GM12891 (cell line): ENCODE measurements around the gene MEIS1.
A peak's percentile ranks its signal among the peaks of the same experiment; 100 is the strongest.

Experiments used
- DNase-seq: peaks from one replicate; pipeline ENCODE4 v3.0.0; 2011; ENCODE audit warnings: low spot score; ENCODE audit not compliant: insufficient read length
- FAIRE-seq: peaks from 2 replicates; lab custom pipeline; 2011; peaks lifted over from hg19 to GRCh38; lab: Jason Lieb, UNC
- PAX5 ChIP-seq: IDR thresholded peaks from 2 replicates; pipeline ENCODE4 v1.6.1; 2011; ENCODE audit warnings: low read length, moderate library complexity, mild to moderate bottlenecking; ENCODE audit not compliant: insufficient read depth, severe bottlenecking
- POLR2A ChIP-seq: IDR thresholded peaks from 2 replicates; pipeline ENCODE4 v1.6.1; 2011; ENCODE audit warnings: low read depth, low read length, control low read depth
- POLR2AphosphoS5 ChIP-seq: IDR thresholded peaks from 2 replicates; pipeline ENCODE4 v1.6.1; 2011; ENCODE audit warnings: low read depth, low read length, control low read depth
- POU2F2 ChIP-seq: IDR thresholded peaks from 2 replicates; pipeline ENCODE4 v1.6.1; 2011; ENCODE audit warnings: low read depth, mild to moderate bottlenecking, control low read depth, low read length, moderate library complexity
- SPI1 ChIP-seq: IDR thresholded peaks from 2 replicates; pipeline ENCODE4 v1.6.1; 2011; ENCODE audit warnings: low read depth, low read length, control low read depth
- TAF1 ChIP-seq: IDR thresholded peaks from 2 replicates; pipeline ENCODE4 v1.6.1; 2011; ENCODE audit warnings: low read depth, low read length, control low read depth

Gene MEIS1

GRCh38 chr2:66418381-66418780 is 16.5 kb upstream of the MEIS1 start:
- no peak for FAIRE-seq
- no peak for DNase-seq
- no peak for TF ChIP-seq POLR2A
- TF ChIP-seq POLR2AphosphoS5: no peak
- no peak for TF ChIP-seq SPI1
- TF ChIP-seq POU2F2: no peak
- TF ChIP-seq TAF1: no peak
- no peak for TF ChIP-seq PAX5

GRCh38 chr2:66421612-66422011 is 13.3 kb upstream of the MEIS1 start:
- FAIRE-seq: no peak
- DNase-seq: no peak
- no peak for TF ChIP-seq POU2F2
- no peak for TF ChIP-seq POLR2AphosphoS5
- TF ChIP-seq SPI1: no peak
- no peak for TF ChIP-seq TAF1
- TF ChIP-seq PAX5: no peak
- TF ChIP-seq POLR2A: no peak

- FAIRE-seq (no peak), DNase-seq (no peak)
- TF ChIP-seq TAF1 (no peak), POU2F2 (no peak), PAX5 (no peak)
Observed at GRCh38 chr2:66423391-66424124, 11.4 kb upstream of the MEIS1 start.

GRCh38 chr2:66426244-66427111 is 8.4 kb upstream of the MEIS1 start:
- no peak for TF ChIP-seq POLR2AphosphoS5
- no peak for TF ChIP-seq POLR2A
- no peak for TF ChIP-seq TAF1
- TF ChIP-seq POU2F2: no peak
- TF ChIP-seq PAX5: no peak
- TF ChIP-seq SPI1: no peak
- FAIRE-seq (no peak), DNase-seq (no peak)

GRCh38 chr2:66427300-66427699 is 7.6 kb upstream of the MEIS1 start:
- TF ChIP-seq POLR2A (no peak), SPI1 (no peak), POU2F2 (no peak), PAX5 (no peak), TAF1 (no peak), POLR2AphosphoS5 (no peak)
- FAIRE-seq (no peak), DNase-seq (no peak)

GRCh38 chr2:66428986-66429612 is 5.8 kb upstream of the MEIS1 start:
- DNase-seq (no peak), FAIRE-seq (peak; percentile 40)
- TF ChIP-seq SPI1 (no peak), POLR2AphosphoS5 (no peak), PAX5 (no peak), POU2F2 (no peak), TAF1 (no peak), POLR2A (no peak)

GRCh38 chr2:66429693-66430504 is 5.0 kb upstream of the MEIS1 start:
- no peak for FAIRE-seq
- TF ChIP-seq PAX5 (no peak), POLR2A (no peak), POU2F2 (no peak), POLR2AphosphoS5 (no peak), SPI1 (no peak), TAF1 (no peak)

GRCh38 chr2:66430505-66431273 is 4.2 kb upstream of the MEIS1 start:
- no peak for FAIRE-seq
- no peak for TF ChIP-seq TAF1
- no peak for TF ChIP-seq POU2F2
- TF ChIP-seq POLR2A: no peak
- no peak for TF ChIP-seq SPI1
- no peak for TF ChIP-seq PAX5
- no peak for TF ChIP-seq POLR2AphosphoS5
- no peak for DNase-seq

More at GRCh38 chr2:66429693-66430504, 5.0 kb upstream of the MEIS1 start:
- DNase-seq: no peak
